NCI-H1694 (cell line): ENCODE results near the gene CDK9.
"Not testable (repeated sequence)": the region's sequence is repeated elsewhere in the genome, so short reads cannot be mapped to it uniquely, and the experiment has no call there.

Experiments
- DNase-seq: peaks from one replicate; lab custom pipeline; 2025; lab: John Stamatoyannopoulos, UW

Gene CDK9

DNA sequence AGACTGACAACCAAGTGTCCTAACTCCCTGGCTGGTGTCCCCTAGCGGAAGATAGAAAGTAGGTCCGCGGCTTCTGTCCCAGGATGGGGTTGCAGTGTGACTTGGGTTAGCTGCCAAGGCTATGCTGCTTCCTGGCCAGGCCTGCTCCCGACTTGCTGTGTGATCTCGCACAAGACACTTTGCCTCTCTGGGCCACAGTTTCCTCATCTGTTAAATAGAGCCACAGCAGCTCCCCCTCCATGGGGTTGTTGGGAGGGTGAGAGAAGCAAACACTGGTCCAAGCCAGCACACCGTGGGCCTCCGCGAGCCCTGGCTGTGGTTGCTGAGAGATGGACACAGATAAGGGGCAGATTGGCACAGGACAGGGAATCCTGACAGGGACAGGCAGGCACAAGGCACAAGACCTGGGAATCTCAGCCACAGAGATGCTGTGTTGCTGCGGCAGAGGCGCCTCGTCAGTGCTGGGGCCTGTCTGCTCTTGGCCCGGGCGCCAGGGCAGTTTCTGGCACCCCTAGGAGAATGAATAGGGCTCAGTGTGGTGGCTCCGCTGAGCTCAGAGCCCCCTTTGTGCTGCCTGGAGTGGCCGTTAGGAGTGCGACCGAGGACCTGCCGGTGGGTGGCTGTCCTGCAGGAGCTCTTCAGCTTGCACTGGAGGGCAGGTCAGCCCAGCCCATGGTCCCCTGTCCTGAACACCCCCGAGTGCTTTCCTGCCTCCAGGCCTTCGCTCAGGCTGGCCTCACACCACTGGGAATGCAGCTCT lies 5.5 kb upstream of the CDK9 start:
- DNase-seq = no peak

GRCh38 chr9:127780909-127781308 lies 4.9 kb upstream of the CDK9 start:
- DNase-seq = not testable (repeated sequence)

GRCh38 chr9:127781806-127782205 lies 4.0 kb upstream of the CDK9 start:
- DNase-seq = no peak

- no peak for DNase-seq
Observed at GRCh38 chr9:127783111-127784008, 2.5 kb upstream of the CDK9 start.

DNA sequence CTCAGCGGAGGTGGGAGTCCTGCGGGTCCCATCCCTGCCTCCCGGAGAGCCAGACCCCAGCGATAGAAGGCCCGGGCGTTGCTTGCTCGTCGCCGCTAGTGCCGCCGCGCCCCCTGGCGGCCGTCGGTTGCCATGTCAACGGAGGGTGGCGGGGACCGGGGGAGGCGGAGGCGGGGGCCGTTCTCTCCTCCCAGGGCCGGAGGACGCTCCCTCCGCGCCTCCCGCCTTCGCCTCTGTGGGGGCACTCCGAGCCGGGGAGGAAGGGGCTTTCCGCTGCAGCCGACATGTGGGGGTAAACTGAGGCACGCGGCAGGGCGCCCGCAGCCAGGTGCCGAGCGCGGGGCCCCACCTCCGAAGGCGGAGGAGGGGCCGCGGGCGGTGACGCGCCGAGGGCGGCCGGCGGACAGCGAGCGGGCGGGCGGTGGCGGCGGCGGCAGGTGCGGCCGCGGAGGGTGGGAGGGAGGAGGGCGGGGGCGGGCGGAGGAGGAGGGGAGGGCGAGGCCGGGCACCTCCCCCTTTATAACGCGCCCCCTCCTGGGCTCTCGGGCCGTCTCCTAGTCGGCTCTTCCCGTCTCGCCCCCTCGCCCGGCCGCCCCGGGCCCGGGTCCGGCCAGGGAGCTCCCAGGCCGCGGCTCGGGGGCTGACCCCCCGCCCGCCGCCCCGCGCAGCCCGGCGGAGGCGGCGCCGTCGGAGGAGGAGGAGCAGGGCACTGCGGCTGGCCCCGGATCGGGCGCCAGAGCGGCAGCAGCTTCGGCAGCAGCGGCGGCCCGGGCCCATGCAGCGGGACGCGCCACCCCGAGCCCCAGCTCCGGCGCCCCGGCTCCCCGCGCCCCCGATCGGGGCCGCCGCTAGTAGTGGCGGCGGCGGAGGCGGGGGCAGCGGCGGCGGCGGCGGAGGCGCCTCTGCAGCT lies 556 bp upstream of the CDK9 start:
- DNase-seq = peak; percentile 41

- no peak for DNase-seq
Observed at GRCh38 chr9:127786773-127787104, 905 bp downstream of the CDK9 start.

DNA sequence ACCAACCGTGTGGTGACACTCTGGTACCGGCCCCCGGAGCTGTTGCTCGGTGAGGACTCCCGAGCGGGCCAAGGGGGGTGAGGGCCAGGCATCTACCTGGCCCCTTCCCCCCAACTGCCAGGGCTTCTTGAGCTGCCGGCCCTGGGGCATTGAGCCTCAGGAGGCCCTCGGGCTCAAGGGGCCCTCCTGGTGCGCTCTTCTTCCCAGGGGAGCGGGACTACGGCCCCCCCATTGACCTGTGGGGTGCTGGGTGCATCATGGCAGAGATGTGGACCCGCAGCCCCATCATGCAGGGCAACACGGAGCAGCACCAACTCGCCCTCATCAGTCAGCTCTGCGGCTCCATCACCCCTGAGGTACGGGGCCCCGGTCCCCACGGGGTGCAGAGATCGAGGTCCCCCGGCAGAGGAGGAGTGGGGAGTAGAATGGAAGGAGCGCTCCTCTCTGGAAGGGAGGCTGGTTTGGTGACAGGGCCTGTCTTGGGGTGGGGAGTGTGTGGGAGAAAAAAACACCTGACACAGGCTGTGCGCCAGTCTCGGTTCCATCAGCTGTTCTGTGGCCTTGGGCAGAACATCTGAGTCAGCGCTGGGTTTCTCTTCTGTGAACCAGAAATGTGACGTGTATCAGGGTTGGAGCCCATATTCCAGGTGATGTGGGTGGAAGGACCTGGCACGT lies 2.6 kb downstream of the CDK9 start:
- DNase-seq = no peak

- DNase-seq = no peak
Observed at GRCh38 chr9:127789179-127789578, 3.3 kb downstream of the CDK9 start.

DNA sequence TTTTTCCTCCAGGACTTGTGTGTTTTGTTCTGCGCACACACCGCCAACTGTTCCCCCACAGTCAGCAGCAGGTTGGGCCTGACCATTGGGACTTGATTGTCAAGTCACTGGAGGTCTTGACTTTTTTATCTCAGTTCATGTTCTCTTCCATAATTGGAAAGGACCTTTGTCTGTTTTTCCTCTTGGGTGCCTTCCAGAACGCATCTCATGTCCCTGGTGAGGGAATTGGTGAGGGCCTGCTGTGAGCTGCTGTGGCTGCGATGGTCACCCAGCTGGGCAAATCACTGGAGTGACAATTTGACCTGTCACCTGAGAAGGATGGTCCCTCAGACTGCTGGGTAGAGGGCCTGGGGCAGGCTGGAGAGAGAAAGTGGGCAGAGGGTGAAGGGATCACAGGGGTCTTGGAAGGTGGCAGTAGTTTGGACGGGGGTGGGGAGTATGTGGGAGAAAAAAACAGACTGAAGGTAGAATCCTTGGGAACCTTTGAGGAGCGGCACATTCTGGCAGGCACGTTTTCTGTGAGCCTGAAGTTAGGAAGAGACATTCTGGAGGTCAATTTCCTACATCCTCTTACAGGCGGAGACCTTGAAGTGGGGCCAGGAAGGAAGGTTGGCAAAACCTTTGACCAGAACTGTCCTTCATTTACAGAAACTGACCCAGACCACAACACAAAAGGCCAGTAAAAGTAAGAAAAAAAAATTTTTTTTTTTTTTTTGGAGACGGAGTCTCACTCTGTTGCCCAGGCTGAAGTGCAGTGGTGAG lies 4.4 kb downstream of the CDK9 start:
- DNase-seq = no peak

GRCh38 chr9:127791085-127791484 lies 5.3 kb downstream of the CDK9 start:
- no peak for DNase-seq

DNA sequence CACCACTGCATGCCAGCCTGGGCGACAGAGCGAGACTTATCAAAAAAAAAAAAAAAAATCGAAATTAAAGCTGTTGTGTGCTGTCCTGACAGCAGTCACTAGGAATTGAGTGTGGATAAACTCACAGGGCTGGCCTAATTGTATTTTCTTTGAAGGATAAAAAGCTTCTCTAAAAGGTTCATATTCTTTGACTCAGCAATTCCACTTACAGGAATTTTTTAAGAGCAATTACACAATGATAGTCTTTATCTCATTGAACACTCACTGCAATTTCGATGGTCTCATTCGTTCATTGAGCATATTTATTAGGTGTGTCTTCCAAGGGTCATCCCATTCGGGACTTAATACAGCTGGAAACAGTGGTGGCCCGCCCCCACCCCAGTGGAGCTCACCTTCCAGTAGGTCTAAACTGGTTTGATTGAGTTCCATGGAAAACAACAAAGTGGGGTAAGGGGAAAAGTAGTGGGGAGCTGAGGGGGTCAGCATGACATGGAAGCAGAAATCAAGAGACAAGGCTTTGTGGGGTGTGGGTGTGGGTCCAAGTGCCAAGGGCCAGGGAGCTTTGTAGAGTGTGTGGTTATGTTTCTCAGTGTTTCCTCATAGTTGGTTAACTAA lies 6.7 kb downstream of the CDK9 start:
- no peak for DNase-seq

- peak; percentile 50 for DNase-seq
Observed at GRCh38 chr9:127793093-127793708, 7.4 kb downstream of the CDK9 start.

DNA sequence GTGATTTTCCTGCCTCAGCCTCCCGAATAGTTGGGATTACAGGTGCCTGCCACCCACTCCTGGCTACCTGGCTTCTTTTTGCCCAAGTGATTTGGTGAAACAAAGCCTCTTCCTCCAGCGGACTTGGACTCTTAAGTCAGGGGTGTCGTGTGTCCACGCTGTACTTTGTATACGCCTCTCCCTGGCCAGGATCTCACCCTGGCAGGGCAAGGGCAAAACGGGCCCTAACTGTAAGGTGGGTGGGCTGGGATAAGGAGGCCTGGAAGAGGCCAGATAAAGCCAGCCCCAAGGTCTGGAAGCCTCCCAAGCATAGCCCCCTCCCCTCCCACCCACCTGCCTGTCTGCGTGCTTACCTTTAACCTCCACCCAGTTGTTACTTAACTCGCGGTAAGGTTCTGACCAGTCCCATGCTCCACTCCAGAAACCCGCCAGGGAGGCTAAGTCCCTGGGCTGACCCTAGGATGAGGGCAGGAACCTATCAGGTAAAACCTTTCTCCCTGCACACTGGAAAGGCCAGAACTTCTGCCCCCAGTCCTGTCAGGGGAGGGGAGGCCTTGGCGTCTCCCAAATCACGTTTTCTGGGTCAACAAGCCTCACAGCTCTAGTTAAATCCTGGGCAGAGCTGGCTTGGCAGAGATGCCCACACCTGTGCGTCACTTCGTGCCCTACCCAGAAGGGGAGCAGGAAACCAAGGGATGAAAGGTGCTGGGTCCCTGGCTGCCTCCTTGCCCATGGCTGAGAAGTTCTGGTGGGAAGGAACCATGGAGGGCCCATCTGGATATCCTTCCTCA lies 8.4 kb downstream of the CDK9 start:
- no peak for DNase-seq

DNA sequence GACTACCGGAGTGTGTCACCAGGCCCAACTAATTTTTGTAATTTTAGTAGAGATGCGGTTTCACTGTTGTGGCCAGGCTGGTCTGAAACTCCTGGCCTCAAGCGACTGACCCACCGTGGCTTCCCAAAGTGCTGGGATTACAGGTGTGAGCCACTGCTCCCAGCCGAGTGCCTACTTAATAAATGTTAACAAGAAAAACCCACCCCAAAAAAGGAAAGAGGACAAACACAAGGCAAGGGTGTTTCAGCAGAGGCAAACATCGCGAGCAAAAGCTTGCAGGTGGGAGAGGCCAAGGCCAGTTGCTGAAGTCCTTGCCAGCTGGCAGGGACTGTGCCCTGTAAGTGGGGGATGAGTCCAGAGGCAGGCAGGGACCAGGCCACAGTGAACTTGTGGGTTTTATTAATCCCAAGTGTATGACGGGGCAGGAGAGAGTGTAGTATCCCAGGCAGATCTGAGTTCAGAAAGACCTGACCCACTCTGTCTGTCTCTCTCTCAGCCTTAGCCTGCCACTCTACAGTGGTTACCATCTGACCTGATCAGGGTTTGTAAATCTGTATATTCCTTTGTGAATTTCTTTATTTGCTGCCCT lies 10.5 kb downstream of the CDK9 start:
- no peak for DNase-seq

GRCh38 chr9:127796852-127797370 lies 11.1 kb downstream of the CDK9 start:
- no peak for DNase-seq

DNA sequence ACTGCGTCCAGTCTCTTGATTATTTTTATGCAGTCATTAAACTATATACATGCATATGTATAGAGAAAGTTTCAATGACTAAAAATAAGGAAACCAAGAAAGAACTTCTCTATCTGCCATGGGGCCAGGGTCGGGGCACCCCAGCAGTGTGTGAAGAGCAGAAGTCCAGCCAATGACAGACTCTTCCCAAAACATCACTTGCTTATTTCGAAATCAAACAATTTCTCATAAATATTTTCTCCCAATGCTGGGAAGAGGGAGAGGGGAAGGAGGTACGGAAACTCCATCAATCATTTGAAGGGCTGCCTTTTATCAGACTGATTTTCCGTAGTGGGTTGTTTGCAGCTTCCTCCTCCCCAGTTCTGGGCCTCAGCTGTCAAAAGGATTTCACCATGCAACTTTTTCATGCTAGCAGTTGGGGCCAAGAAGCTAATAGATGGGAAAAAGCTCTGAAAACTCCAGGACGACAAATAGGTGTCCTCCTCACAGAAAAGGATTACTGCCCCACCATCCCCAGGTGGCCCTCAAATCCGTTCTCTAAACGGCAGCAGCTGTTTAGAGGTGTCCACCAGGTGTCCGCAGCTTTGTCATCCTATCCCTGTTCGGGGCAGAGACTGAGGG lies 16.2 kb downstream of the CDK9 start:
- DNase-seq = no peak

GRCh38 chr9:127802576-127803443 lies 17.0 kb downstream of the CDK9 start, which contains the start of gene FPGS:
TSS of gene FPGS (plus strand) at chr9:127802882. CDS start at chr9:127802925, 43 bp downstream.
- peak; percentile 69 for DNase-seq
